IPS-15b (cell line): ENCODE results near the gene ZNF70.
A peak's percentile ranks its signal among the peaks of the same experiment; 100 is the strongest.

Experiments used
- H3K27me3 ChIP-seq: one replicate; pipeline ENCODE4 v1.6.1; 2013; ENCODE audit warnings: low read length; ENCODE audit not compliant: control insufficient read depth, insufficient read depth
- H3K36me3 ChIP-seq: one replicate; pipeline ENCODE4 v1.6.1; 2013; ENCODE audit warnings: low read length; ENCODE audit not compliant: control insufficient read depth, insufficient read depth
- H3K4me1 ChIP-seq: one replicate; pipeline ENCODE4 v1.6.1; 2013; ENCODE audit warnings: mild to moderate bottlenecking, low read length; ENCODE audit not compliant: control insufficient read depth, insufficient read depth
- H3K4me3 ChIP-seq: one replicate; pipeline ENCODE4 v1.5.1; 2013; ENCODE audit warnings: low read depth, low read length
- H3K9ac ChIP-seq: one replicate; pipeline ENCODE4 v1.6.1; 2013; ENCODE audit warnings: low read depth, mild to moderate bottlenecking, low read length
- H3K9me3 ChIP-seq: one replicate; pipeline ENCODE4 v1.6.1; 2013; ENCODE audit warnings: mild to moderate bottlenecking, low read length; ENCODE audit not compliant: control insufficient read depth, insufficient read depth

The ZNF70 gene

DNA sequence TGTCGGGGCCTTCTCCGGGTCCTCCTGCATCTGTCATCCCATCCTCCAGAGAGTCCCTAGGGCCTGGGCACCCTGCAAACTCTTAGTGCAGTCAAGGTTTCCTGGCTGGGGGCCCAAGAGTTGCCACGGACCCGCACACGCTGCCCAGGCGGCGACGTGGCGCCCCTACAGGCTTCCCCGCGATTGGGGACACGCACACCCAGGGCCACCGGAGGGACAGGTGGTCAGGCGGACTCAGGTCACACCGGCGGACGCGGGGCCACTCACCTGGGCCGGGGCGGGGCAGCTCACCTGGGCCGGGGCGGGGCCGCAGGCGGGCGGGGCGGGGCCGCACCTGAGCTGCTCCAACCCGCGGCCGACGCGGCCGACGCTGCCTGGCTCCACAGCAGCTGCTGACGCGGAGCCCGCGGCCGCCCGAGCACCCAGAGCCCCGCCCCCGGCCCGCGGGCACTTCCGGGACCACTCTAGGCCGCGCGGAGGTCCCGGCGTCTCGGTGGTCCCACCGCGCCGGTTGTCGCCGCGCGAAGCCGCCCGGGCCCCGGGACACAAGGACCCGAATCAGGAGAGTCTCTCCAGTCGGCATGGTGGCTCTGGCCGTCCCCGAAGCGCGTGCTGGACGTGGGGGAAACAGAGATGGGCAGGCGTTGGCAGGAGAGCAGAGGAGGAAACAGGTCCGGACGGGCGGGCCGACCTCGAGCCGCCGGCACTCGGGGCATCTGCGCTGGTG is at the start of gene ZNF70:
Gene ZNF70 (minus strand): TSS at position 399 of the 727 bp plus-strand sequence. CDS start 5,972 bp downstream, outside the sequence.
- H3K36me3 ChIP-seq = no peaks in the 10 kb centered on the region
- peak within 1 kb of the TSS; percentile 79 for H3K9ac ChIP-seq
- no peaks in the 10 kb centered on the region for H3K9me3 ChIP-seq
- no peaks in the 10 kb centered on the region for H3K4me1 ChIP-seq
- H3K27me3 ChIP-seq = no peaks in the 10 kb centered on the region
- H3K4me3 ChIP-seq = peak within 1 kb of the TSS; percentile 85

DNA sequence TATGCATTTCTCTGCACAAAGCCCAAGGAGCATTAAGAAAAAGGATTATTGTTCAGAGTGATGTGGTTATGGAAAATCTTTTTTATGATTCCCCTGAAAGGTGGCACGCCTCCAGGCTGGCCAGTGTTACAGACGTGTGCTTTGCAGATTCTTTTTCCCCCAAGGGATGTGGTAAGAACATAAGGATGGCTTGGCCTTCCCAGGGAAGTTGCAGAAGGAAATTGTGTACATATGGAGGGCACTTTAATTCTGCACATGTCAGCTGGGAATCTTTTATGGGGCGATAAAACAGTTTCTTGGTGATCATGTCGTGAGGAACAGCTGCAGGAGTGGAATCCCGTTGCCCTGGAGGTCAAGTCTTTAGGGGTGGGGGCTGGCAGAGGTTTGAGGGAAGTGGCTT is 45.5 kb upstream of the ZNF70 start:
- Histone ChIP-seq H3K9me3 (no peaks in the 10 kb centered on the region), H3K9ac (no peak overlapping the region), H3K4me3 (no peak overlapping the region), H3K27me3 (no peaks in the 10 kb centered on the region), H3K4me1 (no peaks in the 10 kb centered on the region), H3K36me3 (peaks cover 33% of the 10 kb centered on the region)

GRCh38 chr22:23793326-23793725 is 42.4 kb upstream of the ZNF70 start:
- peaks cover 7% of the 10 kb centered on the region for H3K4me1 ChIP-seq
- no peaks in the 10 kb centered on the region for H3K27me3 ChIP-seq
- H3K9me3 ChIP-seq = no peaks in the 10 kb centered on the region
- no peak overlapping the region for H3K9ac ChIP-seq
- H3K36me3 ChIP-seq = peaks cover 20% of the 10 kb centered on the region
- no peak overlapping the region for H3K4me3 ChIP-seq

GRCh38 chr22:23791738-23792645 is 41.1 kb upstream of the ZNF70 start:
- no peak overlapping the region for H3K4me3 ChIP-seq
- peaks cover 16% of the 10 kb centered on the region for H3K36me3 ChIP-seq
- peaks cover 7% of the 10 kb centered on the region for H3K4me1 ChIP-seq
- no peak overlapping the region for H3K9ac ChIP-seq
- H3K9me3 ChIP-seq = no peaks in the 10 kb centered on the region
- no peaks in the 10 kb centered on the region for H3K27me3 ChIP-seq

DNA sequence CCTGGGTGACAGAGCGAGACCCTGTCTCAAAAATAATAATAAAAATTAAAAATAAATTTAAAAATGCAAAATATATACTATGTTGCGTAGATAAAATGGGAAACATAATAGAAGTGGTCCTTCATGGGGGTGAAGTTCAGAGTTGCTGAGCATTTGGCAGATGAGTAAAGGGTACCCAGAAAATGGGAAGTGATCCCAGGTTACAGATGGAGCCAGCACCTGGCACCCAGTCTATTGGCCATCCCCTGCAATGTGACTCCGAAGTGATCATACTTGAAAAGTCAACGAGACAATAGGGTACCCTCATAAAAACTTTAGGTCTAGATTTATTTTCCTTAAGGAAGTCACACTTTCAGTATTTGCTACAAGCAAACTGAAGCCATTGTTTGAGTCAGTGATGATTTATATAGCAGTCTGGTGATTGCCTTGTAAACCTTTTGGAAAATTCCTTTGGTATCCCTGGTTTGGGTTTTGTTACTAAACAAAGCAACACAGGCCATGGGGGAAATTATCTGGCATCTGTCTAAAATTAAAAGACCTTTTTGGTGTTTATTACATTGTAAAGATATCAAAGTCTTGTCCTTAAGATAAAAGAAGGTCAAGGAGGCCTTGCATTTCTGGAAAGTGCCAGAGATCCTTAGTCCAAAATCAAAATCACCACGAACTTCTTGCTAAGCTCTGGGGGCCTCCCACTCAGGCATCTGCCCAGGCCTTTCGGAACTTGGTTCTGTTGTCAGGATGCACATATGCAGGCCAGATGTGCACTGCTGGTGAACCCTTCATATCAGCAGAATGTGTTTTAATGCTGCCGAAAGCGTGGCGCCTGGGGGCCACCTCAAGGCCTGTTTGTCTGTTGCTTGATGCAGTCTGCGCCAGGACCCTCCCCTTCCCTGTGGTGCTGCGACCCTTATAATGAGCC is 40.2 kb upstream of the ZNF70 start:
- Histone ChIP-seq H3K27me3 (no peaks in the 10 kb centered on the region), H3K4me1 (peaks cover 7% of the 10 kb centered on the region), H3K9ac (no peak overlapping the region), H3K9me3 (no peaks in the 10 kb centered on the region), H3K4me3 (no peak overlapping the region), H3K36me3 (peaks cover 12% of the 10 kb centered on the region)

DNA sequence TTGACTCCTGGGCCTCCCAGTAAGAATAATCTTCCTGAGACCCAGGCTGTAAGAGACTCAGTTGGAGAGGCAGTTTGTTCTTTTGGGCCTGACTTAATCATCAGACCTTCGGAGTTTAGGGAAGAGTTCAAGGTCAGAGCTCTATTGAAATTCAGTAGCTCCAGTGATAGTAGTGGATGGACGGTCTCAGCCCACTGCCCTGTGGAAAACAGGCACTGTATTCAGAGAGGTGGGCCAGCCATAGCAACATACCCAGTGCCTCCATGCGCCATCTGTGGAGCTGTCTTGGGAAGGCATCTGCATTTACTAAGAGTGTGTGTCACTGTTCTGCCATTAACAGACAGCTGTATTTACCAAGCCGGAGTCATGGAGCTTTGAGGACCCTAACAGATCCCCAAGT is 38.7 kb upstream of the ZNF70 start:
- no peak overlapping the region for H3K9ac ChIP-seq
- H3K27me3 ChIP-seq = no peaks in the 10 kb centered on the region
- no peaks in the 10 kb centered on the region for H3K9me3 ChIP-seq
- H3K4me3 ChIP-seq = no peak overlapping the region
- H3K36me3 ChIP-seq = peaks cover 12% of the 10 kb centered on the region
- peaks cover 7% of the 10 kb centered on the region for H3K4me1 ChIP-seq

DNA sequence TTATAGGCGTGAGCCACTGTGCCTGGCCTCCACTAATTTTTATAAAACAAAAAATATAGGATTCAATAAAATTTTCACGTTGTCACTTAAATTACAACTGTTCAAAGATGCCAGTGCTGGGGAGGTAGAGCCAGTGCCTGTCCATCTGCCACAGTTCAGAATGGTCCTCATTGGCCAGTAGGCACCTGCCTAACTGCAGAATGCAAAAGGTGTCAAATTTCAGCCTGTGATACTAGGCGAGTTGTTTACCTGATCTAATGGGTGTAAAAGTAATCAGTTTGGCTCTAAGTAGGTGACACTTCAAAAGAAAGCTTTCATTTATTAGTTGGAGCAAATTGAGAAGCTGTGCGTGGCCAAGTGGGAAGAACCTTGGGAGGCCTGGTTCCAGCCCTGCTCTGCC is 38.2 kb upstream of the ZNF70 start:
- Histone ChIP-seq H3K36me3 (peaks cover 12% of the 10 kb centered on the region), H3K9ac (no peak overlapping the region), H3K4me3 (no peak overlapping the region)

GRCh38 chr22:23787910-23788309 is 37.0 kb upstream of the ZNF70 start:
- Histone ChIP-seq H3K36me3 (peaks cover 9% of the 10 kb centered on the region), H3K9me3 (no peaks in the 10 kb centered on the region), H3K27me3 (no peaks in the 10 kb centered on the region), H3K4me1 (peaks cover 7% of the 10 kb centered on the region), H3K9ac (peak overlapping the region; percentile 79), H3K4me3 (peak overlapping the region; percentile 92)

More for the DNA sequence above, 38.2 kb upstream of the ZNF70 start:
- Histone ChIP-seq H3K27me3 (no peaks in the 10 kb centered on the region), H3K9me3 (no peaks in the 10 kb centered on the region), H3K4me1 (peaks cover 7% of the 10 kb centered on the region)

GRCh38 chr22:23787600-23787896 is 36.6 kb upstream of the ZNF70 start:
- peak overlapping the region; percentile 92 for H3K4me3 ChIP-seq
- H3K27me3 ChIP-seq = no peaks in the 10 kb centered on the region
- H3K4me1 ChIP-seq = peaks cover 7% of the 10 kb centered on the region
- no peaks in the 10 kb centered on the region for H3K9me3 ChIP-seq
- peaks cover 11% of the 10 kb centered on the region for H3K36me3 ChIP-seq
- H3K9ac ChIP-seq = peak overlapping the region; percentile 79

DNA sequence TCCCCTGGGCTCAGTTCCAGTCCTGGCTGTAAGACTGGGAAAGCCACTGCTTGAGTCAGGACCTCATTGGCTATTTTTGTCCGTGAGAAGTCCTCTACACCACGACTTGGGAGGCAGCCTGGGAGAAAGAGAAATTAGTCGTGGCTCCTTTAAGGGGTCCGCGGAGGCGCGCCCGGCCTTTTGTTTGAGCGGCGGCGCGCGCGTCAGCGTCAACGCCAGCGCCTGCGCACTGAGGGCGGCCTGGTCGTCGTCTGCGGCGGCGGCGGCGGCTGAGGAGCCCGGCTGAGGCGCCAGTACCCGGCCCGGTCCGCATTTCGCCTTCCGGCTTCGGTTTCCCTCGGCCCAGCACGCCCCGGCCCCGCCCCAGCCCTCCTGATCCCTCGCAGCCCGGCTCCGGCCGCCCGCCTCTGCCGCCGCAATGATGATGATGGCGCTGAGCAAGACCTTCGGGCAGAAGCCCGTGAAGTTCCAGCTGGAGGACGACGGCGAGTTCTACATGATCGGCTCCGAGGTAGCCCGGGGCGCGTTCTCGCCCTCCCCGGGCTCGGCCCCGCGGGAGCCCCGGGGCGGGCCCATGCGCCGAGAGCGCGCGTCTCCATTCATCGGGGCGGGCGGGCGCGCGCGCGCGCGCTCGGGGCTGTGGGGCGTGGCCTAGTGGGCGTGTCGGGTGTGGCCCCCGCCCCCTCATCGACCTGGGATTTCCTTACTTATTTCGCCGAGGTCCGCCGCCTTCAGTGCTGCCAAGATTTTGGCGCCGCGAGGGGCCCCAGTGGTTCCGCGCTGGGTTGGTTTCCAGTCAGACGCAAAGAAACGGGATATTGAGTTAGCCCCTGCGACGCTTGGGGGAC is 36.1 kb upstream of the ZNF70 start, which contains the start of gene SMARCB1:
Gene SMARCB1 (plus strand): TSS at position 215 of the 848 bp plus-strand sequence. CDS start 204 bp downstream, at position 419.
- H3K9ac ChIP-seq = peak within 1 kb of the TSS; percentile 95
- no peaks in the 10 kb centered on the region for H3K27me3 ChIP-seq
- H3K36me3 ChIP-seq = peaks cover 8% of the 10 kb centered on the region
- H3K9me3 ChIP-seq = no peaks in the 10 kb centered on the region
- H3K4me3 ChIP-seq = peak within 1 kb of the TSS; percentile 92
- H3K4me1 ChIP-seq = peaks cover 7% of the 10 kb centered on the region
